Parathyroid adenoma (tissue), 2 donors: ENCODE data around the gene GPC3.
A peak's percentile ranks its signal among the peaks of the same experiment; 100 is the strongest.

Experiments used
- H2AFZ ChIP-seq: fragments of 300-600 bp; sonication (generic); one replicate; pipeline ENCODE4 v1.7.0; 2017; ENCODE audit warnings: antibody characterized with exemption, mild to moderate bottlenecking
- H3K27ac ChIP-seq: fragments of 300-600 bp; sonication (generic); one replicate; pipeline ENCODE4 v1.7.0; 2017
- H3K27me3 ChIP-seq: fragments of 300-600 bp; sonication (generic); one replicate; pipeline ENCODE4 v1.7.0; 2017; ENCODE audit warnings: low read length; ENCODE audit not compliant: control insufficient read depth, insufficient read depth
- H3K36me3 ChIP-seq: fragments of 300-600 bp; sonication (generic); one replicate; pipeline ENCODE4 v1.7.0; 2017; ENCODE audit warnings: low read length; ENCODE audit not compliant: control insufficient read depth, insufficient read depth
- H3K4me1 ChIP-seq: fragments of 300-600 bp; sonication (generic); one replicate; pipeline ENCODE4 v1.7.0; 2017; ENCODE audit warnings: control low read depth
- H3K4me2 ChIP-seq: fragments of 300-600 bp; sonication (generic); one replicate; pipeline ENCODE4 v1.7.0; 2017; ENCODE audit warnings: low read length
- H3K4me3 ChIP-seq: fragments of 300-600 bp; sonication (generic); one replicate; pipeline ENCODE4 v1.7.0; 2017; ENCODE audit warnings: low read depth, low read length
- H3K79me2 ChIP-seq: fragments of 300-600 bp; sonication (generic); one replicate; pipeline ENCODE4 v1.7.0; 2017; ENCODE audit warnings: control low read depth
- H3K9ac ChIP-seq: fragments of 300-600 bp; sonication (generic); one replicate; pipeline ENCODE4 v1.7.0; 2017; ENCODE audit warnings: mild to moderate bottlenecking
- H3K9me3 ChIP-seq: fragments of 300-600 bp; sonication (generic); one replicate; pipeline ENCODE4 v1.7.0; 2017; ENCODE audit warnings: low read length; ENCODE audit not compliant: control insufficient read depth
- TF ChIP-seq, protein P1 (sequence below): fragments of 300-600 bp; sonication (generic); IDR thresholded peaks from one replicate; pipeline ENCODE4 v1.7.0; 2017; ENCODE audit warnings: antibody characterized with exemption, mild to moderate bottlenecking
- donor health status: primary hyperparathyroidism.

GPC3 gene

DNA sequence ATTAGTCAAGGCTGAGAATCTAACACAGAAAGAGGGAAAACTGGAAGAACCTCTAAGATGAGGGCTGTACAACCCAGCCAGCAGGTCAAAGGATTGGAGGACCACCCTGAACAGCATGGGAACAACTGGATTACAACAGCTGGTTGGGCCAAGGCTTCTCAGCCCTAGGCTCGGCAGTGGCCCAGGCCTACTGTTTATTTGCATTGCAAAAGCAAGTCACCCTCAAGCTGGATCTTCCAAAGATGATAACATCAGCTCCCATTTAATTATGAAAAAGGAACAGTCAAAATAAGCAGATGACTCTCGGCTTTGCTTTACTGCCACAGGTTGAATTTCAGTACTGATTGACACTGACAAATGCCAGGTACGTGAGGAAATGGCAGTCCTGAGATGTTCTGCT, 61.8 kb downstream of the GPC3 start:
- H3K9me3 ChIP-seq, result no peaks in the 10 kb centered on the region
- H3K4me2 ChIP-seq, result no peak overlapping the region
- H3K36me3 ChIP-seq, result no peaks in the 10 kb centered on the region
- no peak overlapping the region for H3K9ac ChIP-seq
- H3K27ac ChIP-seq, result no peak overlapping the region
- H3K4me3 ChIP-seq, result no peak overlapping the region
- no peaks in the 10 kb centered on the region for H3K4me1 ChIP-seq
- no peak overlapping the region for H2AFZ ChIP-seq
- no peaks in the 10 kb centered on the region for H3K27me3 ChIP-seq
- TF ChIP-seq, protein P1, sequence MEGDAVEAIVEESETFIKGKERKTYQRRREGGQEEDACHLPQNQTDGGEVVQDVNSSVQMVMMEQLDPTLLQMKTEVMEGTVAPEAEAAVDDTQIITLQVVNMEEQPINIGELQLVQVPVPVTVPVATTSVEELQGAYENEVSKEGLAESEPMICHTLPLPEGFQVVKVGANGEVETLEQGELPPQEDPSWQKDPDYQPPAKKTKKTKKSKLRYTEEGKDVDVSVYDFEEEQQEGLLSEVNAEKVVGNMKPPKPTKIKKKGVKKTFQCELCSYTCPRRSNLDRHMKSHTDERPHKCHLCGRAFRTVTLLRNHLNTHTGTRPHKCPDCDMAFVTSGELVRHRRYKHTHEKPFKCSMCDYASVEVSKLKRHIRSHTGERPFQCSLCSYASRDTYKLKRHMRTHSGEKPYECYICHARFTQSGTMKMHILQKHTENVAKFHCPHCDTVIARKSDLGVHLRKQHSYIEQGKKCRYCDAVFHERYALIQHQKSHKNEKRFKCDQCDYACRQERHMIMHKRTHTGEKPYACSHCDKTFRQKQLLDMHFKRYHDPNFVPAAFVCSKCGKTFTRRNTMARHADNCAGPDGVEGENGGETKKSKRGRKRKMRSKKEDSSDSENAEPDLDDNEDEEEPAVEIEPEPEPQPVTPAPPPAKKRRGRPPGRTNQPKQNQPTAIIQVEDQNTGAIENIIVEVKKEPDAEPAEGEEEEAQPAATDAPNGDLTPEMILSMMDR, result no peak
- H3K79me2 ChIP-seq, result no peaks in the 10 kb centered on the region

DNA sequence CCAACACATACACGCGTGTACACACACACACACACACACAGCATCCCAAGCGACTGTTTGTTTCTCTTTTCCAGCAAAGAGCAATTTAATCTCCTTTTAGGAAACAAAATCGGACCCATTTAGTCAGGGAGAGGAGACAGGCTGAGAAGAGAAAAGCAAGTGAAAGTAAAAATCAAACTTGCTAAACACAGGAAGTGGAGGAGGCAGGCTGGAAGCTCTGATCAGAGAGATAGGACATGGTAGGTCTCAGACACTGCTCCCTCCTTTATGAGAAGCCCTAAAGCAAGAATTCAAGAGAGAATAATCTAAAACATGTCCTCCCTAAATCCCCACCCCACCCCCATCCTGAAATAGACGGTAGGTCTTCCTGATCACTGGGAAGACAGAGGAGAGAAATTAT, 62.3 kb downstream of the GPC3 start:
- Histone ChIP-seq H3K4me3 (no peak overlapping the region), H3K36me3 (no peaks in the 10 kb centered on the region), H2AFZ (no peak overlapping the region), H3K4me2 (no peak overlapping the region), H3K4me1 (no peaks in the 10 kb centered on the region), H3K9ac (no peak overlapping the region), H3K27me3 (no peaks in the 10 kb centered on the region), H3K79me2 (no peaks in the 10 kb centered on the region), H3K9me3 (no peaks in the 10 kb centered on the region), H3K27ac (no peak overlapping the region)
- TF ChIP-seq, protein P1, result no peak

DNA sequence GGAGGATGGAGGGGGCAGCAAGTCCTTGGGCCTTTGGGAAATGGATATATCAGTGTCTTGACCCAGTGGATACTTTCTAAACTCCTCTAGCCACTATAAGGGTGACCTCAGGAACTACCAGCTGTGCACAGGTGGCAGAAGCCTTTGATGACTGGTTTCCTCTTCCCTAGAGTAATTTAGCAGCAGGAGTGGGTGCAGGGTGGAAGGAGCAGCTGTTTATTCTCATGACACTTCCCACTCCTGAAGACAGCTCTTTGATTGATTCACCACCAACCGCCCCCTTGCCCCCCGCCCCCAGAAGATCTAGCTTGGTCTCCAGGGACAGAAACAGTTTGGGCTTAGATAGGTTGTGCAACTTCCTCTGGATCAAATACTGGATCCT, 63.0 kb downstream of the GPC3 start:
- Histone ChIP-seq H3K4me2 (no peak overlapping the region), H3K9ac (no peak overlapping the region), H3K9me3 (no peaks in the 10 kb centered on the region), H3K79me2 (no peaks in the 10 kb centered on the region), H3K4me1 (no peaks in the 10 kb centered on the region), H2AFZ (no peak overlapping the region), H3K36me3 (no peaks in the 10 kb centered on the region), H3K27ac (no peak overlapping the region), H3K4me3 (no peak overlapping the region), H3K27me3 (no peaks in the 10 kb centered on the region)
- TF ChIP-seq, protein P1, result no peak

DNA sequence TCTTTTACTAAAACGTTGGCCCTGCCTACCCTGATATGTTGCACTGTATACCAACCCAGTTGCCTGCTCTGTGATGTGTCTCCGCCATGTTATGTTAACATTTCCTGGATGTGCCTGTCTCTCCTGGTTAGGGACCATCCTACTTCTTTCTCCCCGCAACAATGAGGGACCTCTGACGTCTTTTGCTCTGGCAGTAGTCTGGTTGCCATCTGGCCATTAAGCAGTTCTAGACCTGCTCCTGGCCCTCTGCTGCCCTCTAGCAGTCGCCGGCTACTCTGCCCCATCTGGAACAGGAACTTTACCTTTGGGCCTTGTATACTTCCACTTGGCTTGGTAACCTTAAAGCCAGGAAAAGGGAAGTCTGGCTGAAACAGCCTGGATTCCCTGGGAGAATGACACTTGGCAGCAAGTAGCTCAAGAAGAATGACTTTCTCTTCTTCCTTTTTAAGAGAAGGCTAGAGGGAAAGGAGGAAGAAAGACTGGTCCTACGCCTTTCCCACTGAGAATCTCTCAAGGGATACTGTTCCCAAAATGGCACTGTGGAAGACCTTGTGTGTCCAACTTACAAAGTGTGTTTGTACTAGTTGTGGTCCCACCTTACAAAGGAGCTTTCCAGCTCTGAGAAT, 63.5 kb downstream of the GPC3 start:
- TF ChIP-seq, protein P1, result peak; percentile 10
- Histone ChIP-seq H3K4me1 (no peaks in the 10 kb centered on the region), H3K4me3 (no peak overlapping the region), H3K9me3 (no peaks in the 10 kb centered on the region), H3K4me2 (no peak overlapping the region), H3K9ac (no peak overlapping the region), H3K27ac (no peak overlapping the region), H3K27me3 (no peaks in the 10 kb centered on the region), H2AFZ (no peak overlapping the region), H3K36me3 (no peaks in the 10 kb centered on the region), H3K79me2 (no peaks in the 10 kb centered on the region)

DNA sequence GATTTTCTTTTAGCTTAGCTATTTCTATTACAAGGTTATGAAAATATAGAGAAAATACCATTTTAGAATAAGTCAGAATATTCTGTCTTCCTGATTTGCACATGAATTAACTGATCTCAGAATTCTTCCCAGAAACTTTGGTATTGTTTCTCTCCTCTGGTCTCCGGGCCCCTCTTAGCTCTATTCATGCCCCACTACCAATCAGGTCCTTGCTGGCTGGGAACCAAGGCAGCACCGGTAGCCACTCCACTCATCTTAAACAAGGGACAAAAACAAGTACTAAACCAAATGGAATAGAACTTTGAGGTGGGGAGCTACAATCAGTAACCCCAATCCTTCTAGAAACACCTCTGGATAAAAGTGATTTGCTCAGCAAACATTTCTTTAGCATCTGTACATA, 64.3 kb downstream of the GPC3 start:
- H3K4me1 ChIP-seq, result no peaks in the 10 kb centered on the region
- no peak overlapping the region for H3K4me3 ChIP-seq
- no peaks in the 10 kb centered on the region for H3K36me3 ChIP-seq
- H3K4me2 ChIP-seq, result no peak overlapping the region
- H3K79me2 ChIP-seq, result no peaks in the 10 kb centered on the region
- no peak overlapping the region for H3K27ac ChIP-seq
- TF ChIP-seq, protein P1, result no peak
- no peak overlapping the region for H2AFZ ChIP-seq
- H3K27me3 ChIP-seq, result no peaks in the 10 kb centered on the region
- no peaks in the 10 kb centered on the region for H3K9me3 ChIP-seq
- H3K9ac ChIP-seq, result no peak overlapping the region
